ENCODE measurements around the gene TCL1A.

The TCL1A gene

GRCh38 chr14:95705518-95705917, 8.4 kb downstream of the TCL1A start:
- Histone ChIP-seq H3K4me3 (ENCODE audit: low read length) (no peak overlapping the region), H3K27ac (ENCODE audit: low read depth, low read length) (no peak overlapping the region), H3K27me3 (ENCODE audit: control insufficient read depth, low read length) (peaks cover 24% of the 10 kb centered on the region), H3K9me2 (replicated peaks; ENCODE audit: control insufficient read depth, low read length) (no peaks in the 10 kb centered on the region), H3F3A (ENCODE audit: control insufficient read depth, insufficient read depth) (no peaks in the 10 kb centered on the region), H3K4me2 (ENCODE audit: low read length) (no peak overlapping the region), H3K4me1 (ENCODE audit: control insufficient read depth, low read length) (0 out of 2 replicates have a peak, but pooled peaks cover 4% of the 10 kb centered on the region), H3K36me3 (ENCODE audit: control insufficient read depth, low read length) (0 out of 2 replicates have a peak, but pooled peaks cover 1% of the 10 kb centered on the region), H3K9me3 (ENCODE audit: control insufficient read depth, insufficient read depth, low read length) (no peaks in the 10 kb centered on the region), H3K79me2 (ENCODE audit: control insufficient read depth, low read length) (no peaks in the 10 kb centered on the region), H4K20me1 (ENCODE audit: control insufficient read depth, insufficient read depth, low read depth, low read length) (no peaks in the 10 kb centered on the region)
- no peak for TF ChIP-seq CTCF (IDR thresholded peaks at IDR 0.05; ENCODE audit: low read depth, low read length, poor library complexity, severe bottlenecking)

GRCh38 chr14:95703805-95704204, 10.1 kb downstream of the TCL1A start:
- Histone ChIP-seq H3K9me3 (ENCODE audit: control insufficient read depth, insufficient read depth, low read length) (no peaks in the 10 kb centered on the region), H3K4me2 (ENCODE audit: low read length) (no peak overlapping the region), H3K27ac (ENCODE audit: low read depth, low read length) (no peak overlapping the region), H3K9me2 (replicated peaks; ENCODE audit: control insufficient read depth, low read length) (no peaks in the 10 kb centered on the region), H3K4me3 (ENCODE audit: low read length) (no peak overlapping the region), H3F3A (ENCODE audit: control insufficient read depth, insufficient read depth) (no peaks in the 10 kb centered on the region), H3K27me3 (ENCODE audit: control insufficient read depth, low read length) (peaks cover 22% of the 10 kb centered on the region), H3K36me3 (ENCODE audit: control insufficient read depth, low read length) (no peaks in the 10 kb centered on the region), H3K79me2 (ENCODE audit: control insufficient read depth, low read length) (no peaks in the 10 kb centered on the region), H3K4me1 (ENCODE audit: control insufficient read depth, low read length) (peaks cover 19% of the 10 kb centered on the region), H4K20me1 (ENCODE audit: control insufficient read depth, insufficient read depth, low read depth, low read length) (no peaks in the 10 kb centered on the region)
- no peak for TF ChIP-seq EZH2phosphoT487 (IDR thresholded peaks at IDR 0.05; ENCODE audit: borderline replicate concordance, low read length)
- no peak for TF ChIP-seq CTCF (IDR thresholded peaks at IDR 0.05; ENCODE audit: low read depth, low read length, poor library complexity, severe bottlenecking)

- no peaks in the 10 kb centered on the region for H4K20me1 ChIP-seq (ENCODE audit: control insufficient read depth, insufficient read depth, low read depth, low read length)
- H3F3A ChIP-seq (ENCODE audit: control insufficient read depth, insufficient read depth) = no peaks in the 10 kb centered on the region
- H3K4me3 ChIP-seq (ENCODE audit: low read length) = no peak overlapping the region
- H3K27me3 ChIP-seq (ENCODE audit: control insufficient read depth, low read length) = peaks cover 22% of the 10 kb centered on the region
- H3K9me3 ChIP-seq (ENCODE audit: control insufficient read depth, insufficient read depth, low read length) = no peaks in the 10 kb centered on the region
- no peak overlapping the region for H3K4me2 ChIP-seq (ENCODE audit: low read length)
- peaks cover 24% of the 10 kb centered on the region for H3K4me1 ChIP-seq (ENCODE audit: control insufficient read depth, low read length)
- 0 out of 2 replicates have a peak, but pooled peaks cover 1% of the 10 kb centered on the region for H3K36me3 ChIP-seq (ENCODE audit: control insufficient read depth, low read length)
- no peaks in the 10 kb centered on the region for H3K9me2 ChIP-seq (replicated peaks; ENCODE audit: control insufficient read depth, low read length)
- H3K79me2 ChIP-seq (ENCODE audit: control insufficient read depth, low read length) = no peaks in the 10 kb centered on the region
- H3K27ac ChIP-seq (ENCODE audit: low read depth, low read length) = no peak overlapping the region
- TF ChIP-seq EZH2phosphoT487 (IDR thresholded peaks at IDR 0.05; ENCODE audit: borderline replicate concordance, low read length) = no peak
Observed at GRCh38 chr14:95703341-95703740, 10.6 kb downstream of the TCL1A start.

GRCh38 chr14:95701846-95702221, 12.1 kb downstream of the TCL1A start:
- peaks cover 16% of the 10 kb centered on the region for H3K27me3 ChIP-seq (ENCODE audit: control insufficient read depth, low read length)
- H3K27ac ChIP-seq (ENCODE audit: low read depth, low read length) = no peak overlapping the region
- 0 out of 2 replicates have a peak, but pooled peaks cover 6% of the 10 kb centered on the region for H3K36me3 ChIP-seq (ENCODE audit: control insufficient read depth, low read length)
- no peak overlapping the region for H3K4me2 ChIP-seq (ENCODE audit: low read length)
- no peaks in the 10 kb centered on the region for H4K20me1 ChIP-seq (ENCODE audit: control insufficient read depth, insufficient read depth, low read depth, low read length)
- TF ChIP-seq EZH2phosphoT487 (IDR thresholded peaks at IDR 0.05; ENCODE audit: borderline replicate concordance, low read length) (no peak), CTCF (IDR thresholded peaks at IDR 0.05; ENCODE audit: low read depth, low read length, poor library complexity, severe bottlenecking) (no peak)
- H3K9me3 ChIP-seq (ENCODE audit: control insufficient read depth, insufficient read depth, low read length) = no peaks in the 10 kb centered on the region
- H3K79me2 ChIP-seq (ENCODE audit: control insufficient read depth, low read length) = no peaks in the 10 kb centered on the region
- H3F3A ChIP-seq (ENCODE audit: control insufficient read depth, insufficient read depth) = no peaks in the 10 kb centered on the region
- H3K9me2 ChIP-seq (replicated peaks; ENCODE audit: control insufficient read depth, low read length) = no peaks in the 10 kb centered on the region
- H3K4me3 ChIP-seq (ENCODE audit: low read length) = no peak overlapping the region
- H3K4me1 ChIP-seq (ENCODE audit: control insufficient read depth, low read length) = peaks cover 35% of the 10 kb centered on the region
